Activated T-cell treated with anti-CD3 and anti-CD28 coated beads, Interleukin-2, amount 50 U/mL, for 72 hours (primary cell): ENCODE data around the gene EDC4. TPM values are rescaled to one million over a fixed set of nuclear protein-coding genes. Genes with fewer than 3 reads are reported as not detected.
A peak's percentile ranks its signal among the peaks of the same experiment; 100 is the strongest.

Experiments used
- ATAC-seq, 2 donors: fragments of 150-1000 bp; cut with Tn5 transposase; replicated peaks in 1 of 2; 2 replicates each; pipeline ENCODE4 v1.10.0; 2021; ENCODE audit warnings: moderate library complexity in 2 of 2, mild to moderate bottlenecking in 1 of 2
- DNase-seq, 2 donors: peaks; one replicate each; pipeline ENCODE4 v3.0.0; 2021 to 2022; ENCODE audit warnings: mixed read lengths in 1 of 2
- H3K27ac Mint-ChIP-seq: one replicate; pipeline ENCODE4 v1.8.0; 2022; ENCODE audit warnings: mild to moderate bottlenecking, moderate library complexity, mixed read lengths
- H3K27me3 Mint-ChIP-seq: one replicate; pipeline ENCODE4 v1.8.0; 2022; ENCODE audit warnings: low read depth, mixed read lengths
- H3K36me3 Mint-ChIP-seq, 2 donors: one replicate each; pipeline ENCODE4 v1.8.0; 2022; ENCODE audit warnings: mixed read lengths in 2 of 2, mild to moderate bottlenecking in 1 of 2; ENCODE audit not compliant: insufficient read depth in 2 of 2
- H3K4me1 Mint-ChIP-seq: one replicate; pipeline ENCODE4 v1.8.0; 2022; ENCODE audit warnings: low read depth, mixed read lengths
- H3K4me3 Mint-ChIP-seq, 2 donors: one replicate each; pipeline ENCODE4 v1.8.0; 2022; ENCODE audit warnings: mild to moderate bottlenecking in 2 of 2, mixed read lengths in 2 of 2, moderate library complexity in 2 of 2
- H3K9me3 Mint-ChIP-seq, 2 donors: one replicate each; pipeline ENCODE4 v1.8.0; 2022; ENCODE audit warnings: mixed read lengths in 2 of 2
- total RNA-seq, 2 donors: library from RNA; stranded (reverse); gene quantifications; one replicate each; pipeline ENCODE4 v1.2.3, GENCODE V29; 2022

EDC4 gene
- total RNA-seq, 2 donors from 2014 or later, result 82.9 to 86.4 TPM

- Mint-ChIP-seq H3K9me3 (no peaks in the 10 kb centered on the region), H3K27ac (no peak overlapping the region), H3K27me3 (no peaks in the 10 kb centered on the region), H3K4me3 (no peak overlapping the region), H3K36me3 (no peaks in the 10 kb centered on the region), H3K4me1 (peaks cover 15% of the 10 kb centered on the region)
- no peak for DNase-seq
- no peak for ATAC-seq
Observed at GRCh38 chr16:67924140-67924906, 51.5 kb downstream of the EDC4 start.

- no peak overlapping the region for H3K27ac Mint-ChIP-seq
- peaks cover 12% of the 10 kb centered on the region for H3K4me1 Mint-ChIP-seq
- DNase-seq (no peak), ATAC-seq (no peak)
- H3K36me3 Mint-ChIP-seq, result no peaks in the 10 kb centered on the region
- H3K27me3 Mint-ChIP-seq, result no peaks in the 10 kb centered on the region
- H3K4me3 Mint-ChIP-seq, result no peak overlapping the region
- no peaks in the 10 kb centered on the region for H3K9me3 Mint-ChIP-seq
Observed at GRCh38 chr16:67926181-67926750, 53.4 kb downstream of the EDC4 start.

GRCh38 chr16:67927131-67927941, 54.5 kb downstream of the EDC4 start:
- no peak overlapping the region for H3K27ac Mint-ChIP-seq
- no peak overlapping the region for H3K4me3 Mint-ChIP-seq
- H3K27me3 Mint-ChIP-seq, result no peaks in the 10 kb centered on the region
- H3K9me3 Mint-ChIP-seq, result no peaks in the 10 kb centered on the region
- H3K36me3 Mint-ChIP-seq, result no peaks in the 10 kb centered on the region
- ATAC-seq (no peak), DNase-seq (no peak)
- peaks cover 2% of the 10 kb centered on the region for H3K4me1 Mint-ChIP-seq

- peak in 1 of 2 donors; percentile 3 for ATAC-seq
- no peak for DNase-seq
- Mint-ChIP-seq H3K27ac (no peak overlapping the region), H3K27me3 (no peaks in the 10 kb centered on the region), H3K4me1 (no peaks in the 10 kb centered on the region), H3K4me3 (no peak overlapping the region), H3K36me3 (peaks cover 2 to 3% of the 10 kb centered on the region in 2 donors), H3K9me3 (no peaks in the 10 kb centered on the region)
Observed at GRCh38 chr16:67928147-67928546, 55.3 kb downstream of the EDC4 start.

GRCh38 chr16:67928561-67929364, 55.9 kb downstream of the EDC4 start:
- no peaks in the 10 kb centered on the region for H3K9me3 Mint-ChIP-seq
- H3K4me1 Mint-ChIP-seq, result peaks cover 2% of the 10 kb centered on the region
- no peak overlapping the region for H3K27ac Mint-ChIP-seq
- ATAC-seq, result peak; percentile 76 to 77
- DNase-seq, result peak; percentile 81 to 82
- H3K27me3 Mint-ChIP-seq, result no peaks in the 10 kb centered on the region
- H3K36me3 Mint-ChIP-seq, result peaks cover 2 to 3% of the 10 kb centered on the region in 2 donors
- H3K4me3 Mint-ChIP-seq, result no peak overlapping the region

GRCh38 chr16:67930191-67930590, 57.3 kb downstream of the EDC4 start:
- Mint-ChIP-seq H3K4me3 (no peak overlapping the region), H3K27me3 (no peaks in the 10 kb centered on the region), H3K9me3 (no peaks in the 10 kb centered on the region), H3K36me3 (peaks cover 3 to 5% of the 10 kb centered on the region in 2 donors), H3K27ac (no peak overlapping the region), H3K4me1 (peaks cover 14% of the 10 kb centered on the region)
- no peak for DNase-seq
- ATAC-seq, result no peak

- no peak for ATAC-seq
- no peak for DNase-seq
- Mint-ChIP-seq H3K27ac (no peak overlapping the region), H3K9me3 (no peaks in the 10 kb centered on the region), H3K36me3 (peaks cover 4 to 6% of the 10 kb centered on the region in 2 donors), H3K27me3 (no peaks in the 10 kb centered on the region), H3K4me1 (peaks cover 19% of the 10 kb centered on the region), H3K4me3 (no peak overlapping the region)
Observed at GRCh38 chr16:67930678-67931211, 57.9 kb downstream of the EDC4 start.

Other genes starting within 250 kb of the EDC4 start
- gene CARMIL2, start 227.9 kb upstream of the EDC4 start, total RNA-seq, result 100 to 1,000 TPM; 182 to 196 TPM
- gene ACD, start 212.8 kb upstream of the EDC4 start, total RNA-seq, result 10 to 100 TPM; 53.6 to 73.0 TPM
- 1 to 10 TPM; 7.2 to 9.2 TPM for gene PARD6A, start 212.1 kb upstream of the EDC4 start, total RNA-seq
- gene ENKD1, start 206.3 kb upstream of the EDC4 start, total RNA-seq, result 10 to 100 TPM; 12.0 to 18.3 TPM
- 1 to 10 TPM; 4.9 to 5.9 TPM for gene C16orf86, start 206.2 kb upstream of the EDC4 start, total RNA-seq
- gene GFOD2, start 153.7 kb upstream of the EDC4 start, total RNA-seq, result 10 to 100 TPM; 11.3 to 11.6 TPM
- 10 to 100 TPM; 17.1 to 24.8 TPM for gene RANBP10, start 66.5 kb upstream of the EDC4 start, total RNA-seq
- gene TSNAXIP1, start 66.2 kb upstream of the EDC4 start, total RNA-seq, result under 1 TPM; 0.39 to 0.86 TPM
- 10 to 100 TPM; 31.7 to 39.2 TPM for gene THAP11, start 30.7 kb upstream of the EDC4 start, total RNA-seq
- gene NUTF2, start 26.1 kb upstream of the EDC4 start, total RNA-seq, result 10 to 100 TPM; 80.8 to 90.1 TPM
- 10 to 100 TPM; 43.6 to 59.4 TPM for gene CENPT, start 25.4 kb upstream of the EDC4 start, total RNA-seq
- 1 to 10 TPM in 1 of 2 donors, under 1 TPM in 1; 0.60 to 1.9 TPM for gene NRN1L, start 11.8 kb downstream of the EDC4 start, total RNA-seq
- 10 to 100 TPM; 16.1 to 16.2 TPM for gene PSKH1, start 20.2 kb downstream of the EDC4 start, total RNA-seq
- gene CTRL, start 58.8 kb downstream of the EDC4 start, total RNA-seq, result 1 to 10 TPM; 4.2 to 5.0 TPM
- 100 to 1,000 TPM; 169 to 184 TPM for gene PSMB10, start 63.8 kb downstream of the EDC4 start, total RNA-seq
- gene LCAT, start 71.1 kb downstream of the EDC4 start, total RNA-seq, result 10 to 100 TPM; 12.3 to 20.1 TPM
- gene SLC12A4, start 95.6 kb downstream of the EDC4 start, total RNA-seq, result 10 to 100 TPM; 32.6 to 34.7 TPM
- under 1 TPM; 0.12 to 0.16 TPM for gene DPEP3, start 107.4 kb downstream of the EDC4 start, total RNA-seq
- 10 to 100 TPM; 11.4 to 11.6 TPM for gene DPEP2, start 126.4 kb downstream of the EDC4 start, total RNA-seq
- gene DPEP2NB, start 142.9 kb downstream of the EDC4 start, total RNA-seq, result not detected
- gene DDX28, start 150.2 kb downstream of the EDC4 start, total RNA-seq, result 10 to 100 TPM; 12.6 to 13.4 TPM
- 10 to 100 TPM; 21.4 to 22.4 TPM for gene DUS2, start 150.2 kb downstream of the EDC4 start, total RNA-seq
- gene NFATC3, start 212.3 kb downstream of the EDC4 start, total RNA-seq, result 10 to 100 TPM; 79.7 to 82.5 TPM